GM19328 (cell line): Measurements from ENCODE around the gene SLC2A14.
"Not testable (repeated sequence)": the region's sequence is repeated elsewhere in the genome, so short reads cannot be mapped to it uniquely, and the experiment has no call there.

Source experiments
- ATAC-seq: cut with Tn5 transposase; IDR thresholded peaks from one replicate; pipeline ENCODE4 v1.9.1; 2021; ENCODE audit warnings: mild to moderate bottlenecking, moderate library complexity; ENCODE audit not compliant: unreplicated experiment

The SLC2A14 gene

DNA sequence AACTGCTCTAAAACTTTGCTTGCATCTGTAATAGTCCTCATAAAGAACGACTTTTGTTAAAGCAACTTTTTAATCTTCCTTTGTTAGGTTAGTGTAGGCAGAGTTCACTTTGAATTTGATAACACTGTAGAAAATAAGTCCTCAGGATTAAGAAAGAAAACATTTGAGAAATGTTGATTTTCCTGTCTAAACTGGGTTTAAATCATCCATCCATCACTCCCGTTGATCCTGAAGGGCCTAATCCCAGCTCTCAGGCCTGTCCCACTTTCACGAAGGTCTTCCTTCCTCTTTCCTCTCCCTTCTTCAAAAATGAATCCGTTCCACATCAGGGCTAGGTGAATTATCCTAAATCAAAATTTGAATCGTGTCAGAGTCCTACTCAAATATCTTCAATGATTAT, 36.9 kb downstream of the SLC2A14 start:
- ATAC-seq, result no peak

DNA sequence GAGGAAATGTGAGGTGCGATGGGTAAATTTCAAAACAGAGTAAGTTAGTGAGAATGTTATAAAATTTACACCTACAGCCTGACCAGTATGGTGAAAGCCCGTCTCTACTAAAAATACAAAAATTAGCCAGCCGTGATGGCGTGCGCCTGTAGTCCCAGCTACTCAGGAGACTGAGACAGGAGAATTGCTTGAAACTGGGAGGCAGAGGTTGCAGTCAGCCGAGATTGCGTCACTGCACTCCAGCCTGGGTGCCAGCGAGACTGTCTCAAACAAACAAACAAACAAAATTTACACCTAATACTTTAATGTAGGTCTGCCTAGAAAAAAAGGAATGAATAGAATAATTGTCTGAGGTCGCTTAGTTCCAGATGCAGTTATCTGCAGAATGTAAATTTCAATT, 37.6 kb downstream of the SLC2A14 start:
- no peak for ATAC-seq

DNA sequence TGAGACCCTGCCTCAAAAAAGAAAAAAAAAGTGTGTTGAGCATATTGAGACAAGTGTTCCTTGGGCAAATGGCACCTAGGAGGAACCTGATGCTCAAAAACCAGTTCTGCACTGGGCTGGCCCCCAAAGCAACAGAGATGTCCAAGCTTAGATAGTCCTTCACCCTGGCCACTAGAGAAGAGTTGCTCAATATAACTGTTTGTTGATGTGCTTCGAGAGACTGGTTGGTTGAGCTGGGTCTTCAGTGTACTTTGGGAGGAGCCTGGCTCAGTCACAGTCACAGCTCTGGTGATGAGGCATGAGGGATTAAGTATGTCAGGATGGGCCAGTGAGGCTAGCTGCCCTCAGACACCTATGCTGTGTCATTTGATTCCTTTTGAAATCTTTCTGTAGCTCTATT, 38.0 kb downstream of the SLC2A14 start:
- ATAC-seq, result no peak

DNA sequence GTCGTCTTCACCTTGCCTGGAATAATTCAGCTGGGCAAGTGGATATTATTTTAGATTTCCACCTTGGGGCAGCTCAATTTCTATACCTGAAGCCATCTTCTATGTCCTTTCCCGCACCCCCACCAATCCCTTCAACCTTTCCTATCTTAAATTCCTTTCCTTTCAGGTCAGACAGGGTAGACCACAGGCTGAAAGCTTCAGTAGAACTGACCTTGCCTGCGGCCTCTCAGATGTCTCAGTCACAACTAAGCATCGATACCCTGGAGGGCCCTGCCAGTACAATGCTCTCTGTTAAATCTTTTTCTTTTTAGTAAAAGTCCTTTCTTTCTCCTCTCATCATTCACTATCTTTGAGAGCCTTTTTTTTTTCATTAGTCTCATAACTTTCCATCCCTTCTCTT, 38.9 kb downstream of the SLC2A14 start:
- no peak for ATAC-seq

DNA sequence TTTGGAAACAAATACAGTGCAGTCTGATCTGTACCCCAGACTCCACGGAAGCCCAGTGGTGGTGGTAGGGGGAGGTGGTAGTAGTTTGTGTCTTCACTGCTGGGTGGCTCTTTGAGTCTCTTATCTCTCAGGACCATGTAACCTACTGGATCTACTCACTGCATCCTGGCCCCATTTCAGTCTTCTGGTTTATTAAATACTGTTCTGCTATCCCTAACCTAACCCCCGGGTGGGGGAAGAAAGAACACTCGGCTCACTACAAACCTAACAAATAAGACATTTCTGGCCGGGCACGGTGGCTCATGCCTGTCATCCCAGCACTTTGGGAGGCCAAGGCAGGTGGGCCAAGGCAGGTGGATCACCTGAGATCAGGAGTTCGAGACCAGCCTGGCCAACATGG, 39.5 kb downstream of the SLC2A14 start:
- ATAC-seq, result not testable (repeated sequence)

DNA sequence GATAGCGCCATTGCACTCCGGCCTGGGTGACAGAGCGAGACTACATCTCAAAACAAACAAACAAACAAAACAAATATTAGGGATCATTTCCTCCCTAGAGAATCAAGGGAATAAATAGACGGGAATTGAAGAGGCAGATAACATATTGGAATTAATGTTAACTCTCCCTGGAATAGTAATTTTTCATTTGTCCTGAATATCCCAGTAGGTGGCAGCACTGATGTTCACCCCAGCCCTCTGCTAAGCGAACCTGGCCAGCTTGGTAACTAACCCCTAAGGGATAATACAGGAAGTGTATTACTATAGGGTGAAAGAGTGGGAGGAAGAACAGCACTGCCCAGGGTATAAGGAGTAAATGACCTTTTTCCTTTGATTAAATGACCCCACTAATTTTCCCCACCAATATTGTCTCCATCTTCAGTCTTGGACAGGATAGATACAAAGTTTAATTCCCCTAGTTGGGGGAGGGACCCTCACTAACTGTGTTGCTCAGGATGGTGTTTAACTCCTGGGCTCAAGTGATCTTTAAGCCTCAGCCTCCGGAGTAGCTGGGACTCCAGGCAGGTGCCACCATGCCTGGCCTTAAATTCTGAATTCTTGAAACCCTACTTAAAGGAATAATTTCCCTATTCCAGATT, 40.5 kb downstream of the SLC2A14 start:
- ATAC-seq, result no peak

DNA sequence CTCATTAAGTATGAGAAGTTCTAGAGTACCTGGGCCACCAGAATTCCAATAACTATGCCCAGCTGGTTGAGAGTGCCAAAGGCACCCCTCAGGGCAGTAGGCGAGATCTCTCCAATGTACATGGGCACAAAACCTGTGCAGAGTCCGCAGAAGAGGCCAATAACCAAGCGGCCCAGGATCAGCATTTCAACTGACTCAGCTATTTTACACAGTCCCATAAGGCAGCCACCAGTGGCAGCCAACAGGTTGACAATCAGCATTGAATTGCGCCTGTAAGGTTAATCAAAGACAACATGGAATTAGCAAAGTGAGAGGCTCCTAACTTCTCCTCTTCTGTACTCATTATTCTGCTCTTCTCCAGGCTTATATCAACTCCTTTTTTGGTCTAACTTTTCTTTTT, 43.0 kb downstream of the SLC2A14 start:
- ATAC-seq, result not testable (repeated sequence)

DNA sequence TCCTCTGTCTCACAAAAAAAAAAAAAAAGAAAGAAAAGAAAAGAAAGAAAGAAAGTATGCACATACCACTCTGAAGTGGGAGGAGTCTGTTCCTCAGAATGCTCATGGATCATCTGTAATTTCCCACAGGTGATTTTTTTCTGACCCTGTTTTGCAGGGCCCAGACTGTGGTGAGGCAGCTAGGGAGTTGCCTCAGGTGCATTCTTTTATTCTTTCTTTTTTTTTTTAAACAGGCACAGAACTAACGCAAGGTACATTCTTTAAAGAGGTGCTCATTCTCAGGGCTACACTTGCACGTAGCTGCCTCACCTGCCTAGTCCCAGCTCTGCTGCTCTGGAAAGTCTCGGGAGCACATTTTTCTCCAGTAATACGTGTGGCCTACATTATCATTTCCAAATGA, 47.0 kb downstream of the SLC2A14 start:
- ATAC-seq, result not testable (repeated sequence)

DNA sequence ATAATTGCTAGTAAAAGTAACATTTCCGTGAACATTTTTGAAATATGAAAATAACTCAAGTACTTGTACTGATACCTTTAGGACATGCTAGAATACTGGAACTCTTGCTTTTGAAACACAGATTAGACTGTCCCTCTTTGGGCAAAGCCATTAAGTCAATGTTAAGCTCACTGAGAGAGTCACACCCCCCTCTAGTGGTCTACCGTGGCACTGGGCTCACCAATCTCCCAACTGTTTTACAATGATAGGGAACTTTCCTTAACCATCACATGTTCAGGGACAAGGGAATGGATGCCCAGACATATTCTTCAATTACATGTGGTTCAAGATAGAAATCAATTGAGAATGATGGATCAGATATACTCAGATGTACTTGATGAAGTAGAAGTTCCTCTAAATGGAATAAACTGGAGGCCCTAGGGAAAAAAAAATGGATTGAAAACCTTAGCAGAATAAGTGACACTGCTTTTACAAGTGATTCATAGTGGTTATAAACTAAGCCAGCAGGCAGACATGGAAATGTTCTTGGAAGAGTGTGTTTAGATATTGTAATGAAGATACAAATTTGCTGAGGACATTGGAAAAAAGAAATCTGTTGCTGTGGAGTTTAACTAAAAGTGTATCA, 65.7 kb downstream of the SLC2A14 start:
- no peak for ATAC-seq

DNA sequence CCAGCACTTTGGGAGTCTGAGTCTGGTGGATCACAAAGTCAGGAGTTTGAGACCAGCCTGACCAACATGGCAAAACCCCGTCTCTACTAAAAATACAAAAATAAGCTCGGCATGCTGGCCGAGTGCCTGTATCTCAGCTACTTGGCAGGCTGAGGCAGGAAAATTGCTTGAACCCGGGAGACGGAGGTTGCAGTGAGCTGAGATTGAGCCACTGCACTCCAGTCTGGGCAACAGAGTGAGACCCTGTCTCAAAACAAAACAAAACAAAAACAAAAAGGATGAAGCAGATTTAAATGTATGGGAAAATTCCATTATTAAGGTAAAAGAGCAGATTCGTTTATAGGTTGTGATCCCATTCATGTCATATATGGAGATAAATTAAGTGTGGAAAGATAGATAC, 66.4 kb downstream of the SLC2A14 start:
- not testable (repeated sequence) for ATAC-seq

DNA sequence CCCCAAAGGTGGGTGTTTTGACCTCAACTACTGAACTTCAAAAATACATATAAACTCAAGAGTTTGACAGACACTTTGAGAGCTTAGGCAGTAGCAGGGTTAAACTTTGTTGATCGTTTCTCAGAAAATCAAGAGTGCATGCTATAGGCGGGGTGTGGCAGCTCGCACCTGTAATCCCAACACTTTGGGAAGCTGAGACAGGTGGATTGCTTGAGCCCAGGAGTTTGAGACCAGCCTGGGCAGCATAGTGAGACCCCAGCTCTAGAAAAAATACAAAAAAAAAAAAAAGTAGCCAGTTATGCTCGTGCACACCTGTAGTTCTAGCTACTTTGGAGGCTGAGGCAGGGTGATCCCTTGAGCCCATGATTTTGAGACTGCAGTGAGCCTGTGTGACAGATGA, 71.3 kb downstream of the SLC2A14 start:
- ATAC-seq, result no peak

DNA sequence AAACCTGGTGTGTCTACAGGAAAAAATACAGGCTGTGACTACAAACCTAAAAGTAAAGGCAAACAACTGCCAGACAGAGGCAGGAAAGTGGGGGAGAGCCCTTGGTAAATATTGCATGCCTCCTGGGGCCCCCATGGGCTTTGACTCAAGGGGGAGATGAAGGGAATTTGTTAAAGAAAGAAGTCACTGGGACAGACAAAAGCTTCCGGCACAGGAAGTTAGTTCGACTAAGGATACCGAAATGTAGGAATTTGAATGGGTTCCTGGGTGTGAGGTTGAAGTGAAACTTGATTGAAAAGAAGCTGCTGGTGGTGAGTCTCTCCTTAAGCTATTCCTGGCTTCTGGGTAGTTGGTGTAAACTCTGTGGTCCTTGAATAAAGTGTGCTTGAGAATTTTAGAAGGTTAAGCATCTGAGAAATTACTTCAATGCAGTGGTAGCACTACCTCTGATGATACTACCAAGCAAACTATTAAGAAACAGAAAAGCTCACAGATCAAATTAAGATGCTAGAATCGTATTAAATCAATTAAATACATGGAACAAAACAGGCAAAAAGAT, 73.9 kb downstream of the SLC2A14 start:
- not testable (repeated sequence) for ATAC-seq

DNA sequence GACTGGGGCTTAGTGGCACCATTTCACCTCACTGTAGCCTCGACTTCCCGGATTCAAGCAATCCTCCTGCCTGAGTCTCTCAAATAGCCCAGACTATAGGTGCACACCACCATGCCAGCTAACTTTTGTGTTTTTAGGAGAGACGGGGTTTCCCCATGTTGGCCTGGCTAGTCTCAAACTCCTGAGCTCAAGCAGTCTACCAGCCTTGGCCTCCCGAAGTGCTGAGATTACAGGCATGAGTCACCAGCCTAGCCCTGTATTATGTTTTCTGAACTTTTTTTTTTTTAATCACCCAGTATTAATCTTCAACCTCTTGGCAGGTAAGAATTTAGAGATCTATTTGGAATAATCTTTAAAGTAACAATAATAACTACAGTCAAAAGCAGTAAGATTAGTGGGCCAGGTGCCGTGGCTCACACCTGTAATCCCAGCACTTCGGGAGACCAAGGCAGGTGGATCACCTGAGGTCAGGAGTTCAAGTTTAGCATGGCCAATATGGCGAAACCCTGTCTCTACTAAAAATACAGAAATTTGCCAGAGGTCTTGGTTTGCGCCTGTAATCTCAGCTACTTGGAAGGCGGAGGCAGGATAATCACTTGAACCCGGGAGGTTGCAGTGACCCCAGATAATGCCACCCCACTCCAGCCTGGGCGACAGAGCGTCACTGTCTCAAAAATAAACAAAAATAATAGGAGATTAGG, 74.9 kb downstream of the SLC2A14 start:
- no peak for ATAC-seq

DNA sequence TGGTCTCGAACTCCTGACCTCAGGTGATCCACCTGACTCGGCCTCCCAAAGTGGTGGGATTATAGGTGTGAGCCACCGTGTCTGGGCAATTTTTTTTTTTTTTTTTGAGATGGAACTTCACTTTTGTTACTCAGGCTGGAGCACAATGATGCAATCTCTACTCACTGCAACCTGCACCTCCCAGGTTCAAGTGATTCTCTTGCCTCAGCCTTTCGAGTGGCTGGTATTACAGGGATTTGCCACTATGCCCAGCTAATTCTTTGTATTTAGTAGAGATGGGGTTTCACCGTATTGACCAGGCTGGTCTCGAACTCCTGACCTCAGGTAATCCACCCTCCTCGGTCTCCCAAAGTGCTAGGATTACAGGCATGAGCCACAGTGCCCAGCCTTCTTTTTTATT, 75.4 kb downstream of the SLC2A14 start:
- ATAC-seq, result not testable (repeated sequence)

DNA sequence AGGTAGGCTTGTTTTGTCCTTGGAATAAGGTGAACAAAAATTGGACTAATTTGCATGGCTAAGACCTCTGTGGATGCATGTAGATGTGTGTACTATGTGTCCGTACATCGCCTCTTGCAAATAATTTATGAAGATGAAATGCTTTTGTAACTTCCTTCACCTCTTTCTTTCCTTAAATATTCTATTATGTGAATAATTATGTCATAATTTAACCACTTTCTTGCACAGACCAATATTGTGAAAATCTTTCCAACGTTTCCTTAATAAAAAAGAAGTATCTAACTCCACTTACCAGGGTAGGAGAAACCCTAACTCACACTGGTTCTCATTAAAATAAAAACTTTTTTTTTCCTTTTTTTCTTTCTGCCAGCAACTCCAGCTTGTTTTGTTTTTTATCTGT, 79.5 kb downstream of the SLC2A14 start:
- ATAC-seq, result no peak

DNA sequence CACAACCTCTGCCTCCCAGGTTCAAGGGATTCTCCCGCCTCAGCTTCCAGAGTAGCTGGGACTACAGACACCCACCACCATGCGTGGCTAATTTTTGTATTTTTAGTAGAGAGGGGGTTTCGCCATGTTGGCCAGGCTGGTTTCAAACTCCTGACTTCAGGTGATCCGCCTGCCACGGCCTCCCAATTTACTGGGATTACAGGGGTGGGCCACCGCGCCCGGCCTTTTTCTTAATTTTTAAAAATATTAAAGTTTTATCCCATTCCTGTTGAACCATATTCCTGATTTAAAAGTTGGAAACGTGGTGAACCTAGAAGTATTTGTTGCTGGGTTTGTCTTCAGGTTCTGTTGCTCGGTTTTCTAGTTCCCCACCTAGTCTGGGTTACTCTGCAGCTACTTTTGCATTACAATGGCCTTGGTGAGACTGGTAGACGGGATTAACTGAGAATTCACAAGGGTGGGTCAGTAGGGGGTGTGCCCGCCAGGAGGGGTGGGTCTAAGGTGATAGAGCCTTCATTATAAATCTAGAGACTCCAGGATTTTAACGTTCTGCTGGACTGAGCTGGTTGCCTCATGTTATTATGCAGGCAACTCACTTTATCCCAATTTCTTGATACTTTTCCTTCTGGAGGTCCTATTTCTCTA, 83.7 kb downstream of the SLC2A14 start, which contains the start of gene NANOG:
TSS of gene NANOG (plus strand) at position 519 of the 645 bp plus-strand sequence. CDS start 213 bp downstream, outside the sequence.
- ATAC-seq, result not testable (repeated sequence)

DNA sequence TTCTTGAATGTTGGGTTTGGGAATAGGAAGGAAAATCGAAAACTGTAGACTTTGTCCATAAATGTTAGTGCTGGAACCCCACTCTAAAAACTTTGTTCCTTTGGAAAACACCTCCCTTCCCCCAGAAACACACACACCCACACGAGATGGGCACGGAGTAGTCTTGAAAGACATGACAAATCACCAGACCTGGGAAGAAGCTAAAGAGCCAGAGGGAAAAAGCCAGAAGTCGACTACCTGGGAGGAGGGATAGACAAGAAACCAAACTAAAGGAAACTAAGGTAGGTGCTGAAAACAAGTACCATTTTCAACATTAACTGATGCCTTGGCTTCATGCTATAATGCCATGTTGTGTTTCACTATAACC, 84.4 kb downstream of the SLC2A14 start:
- no peak for ATAC-seq

DNA sequence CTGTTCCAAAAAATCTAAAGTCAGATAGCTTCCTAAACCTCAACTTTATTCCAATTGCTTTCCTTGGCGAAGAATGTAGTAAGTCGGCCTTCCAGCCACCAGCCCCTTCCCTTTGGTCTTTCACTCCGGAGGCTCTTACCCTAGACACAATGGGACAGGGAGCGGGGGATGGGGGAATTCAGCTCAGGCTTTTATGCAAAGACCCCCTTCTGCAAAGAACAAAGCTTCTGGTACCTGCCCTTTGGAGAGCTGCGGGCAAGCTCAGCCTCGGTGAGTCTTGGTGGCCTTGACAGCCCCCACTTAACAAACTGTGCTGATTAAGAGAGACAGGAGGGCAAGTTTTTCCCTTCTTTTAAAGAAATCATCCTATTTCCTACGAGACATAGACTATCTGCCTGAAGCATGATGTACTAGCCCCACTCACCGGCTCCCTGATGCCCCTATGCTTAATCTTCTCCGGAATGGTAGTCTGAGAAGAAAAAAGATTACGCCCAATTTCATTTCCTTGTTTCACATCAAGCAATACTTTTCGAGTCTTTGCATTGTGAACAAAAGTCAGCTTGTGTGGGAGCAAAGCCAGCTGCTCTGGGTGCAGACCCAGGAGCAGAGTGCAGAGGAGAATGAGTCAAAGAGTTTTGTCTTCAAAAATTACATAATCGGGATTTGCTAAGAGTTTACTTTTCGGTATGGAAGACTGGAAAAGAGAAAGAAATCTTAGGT, 85.0 kb downstream of the SLC2A14 start:
- no peak for ATAC-seq

DNA sequence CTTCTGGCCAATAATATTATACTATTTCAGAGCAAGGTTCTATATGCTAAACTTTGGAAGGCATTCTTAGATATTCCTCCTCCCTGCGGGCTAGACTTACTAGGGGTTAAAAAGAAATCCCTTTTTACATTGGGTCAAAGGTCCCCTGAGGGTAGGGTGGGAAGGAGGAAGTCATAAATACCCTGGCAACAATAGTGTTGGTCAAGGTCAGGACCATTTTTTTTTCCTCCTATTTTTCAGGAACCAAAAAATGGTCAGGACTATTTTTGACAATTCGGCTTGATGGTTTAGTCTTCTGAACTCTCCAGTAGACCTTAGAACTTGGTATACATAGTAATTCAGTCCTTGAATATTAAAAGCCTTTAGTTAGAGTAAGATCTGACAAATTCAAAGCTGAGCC, 88.0 kb downstream of the SLC2A14 start:
- ATAC-seq, result no peak

DNA sequence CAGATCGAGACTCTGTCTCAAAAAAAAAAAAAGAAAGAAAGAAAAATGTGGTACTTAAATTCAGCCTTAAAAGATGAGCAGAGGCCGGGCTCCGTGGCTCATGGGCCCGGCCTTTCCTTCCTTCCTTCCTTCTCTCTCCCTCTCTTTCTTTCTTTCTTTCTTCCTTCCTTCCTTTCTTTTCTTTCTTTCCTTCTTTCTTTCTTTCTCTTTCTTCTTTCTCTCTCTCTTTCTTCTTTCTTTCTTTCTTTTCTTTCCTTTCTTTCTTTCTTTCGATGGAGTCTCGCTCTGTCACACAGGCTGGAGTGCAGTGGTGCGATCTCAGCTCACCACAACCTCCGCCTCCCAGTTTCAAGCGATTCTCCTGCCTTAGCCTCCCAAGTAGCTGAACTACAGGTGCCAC, 89.3 kb downstream of the SLC2A14 start:
- ATAC-seq, result not testable (repeated sequence)

DNA sequence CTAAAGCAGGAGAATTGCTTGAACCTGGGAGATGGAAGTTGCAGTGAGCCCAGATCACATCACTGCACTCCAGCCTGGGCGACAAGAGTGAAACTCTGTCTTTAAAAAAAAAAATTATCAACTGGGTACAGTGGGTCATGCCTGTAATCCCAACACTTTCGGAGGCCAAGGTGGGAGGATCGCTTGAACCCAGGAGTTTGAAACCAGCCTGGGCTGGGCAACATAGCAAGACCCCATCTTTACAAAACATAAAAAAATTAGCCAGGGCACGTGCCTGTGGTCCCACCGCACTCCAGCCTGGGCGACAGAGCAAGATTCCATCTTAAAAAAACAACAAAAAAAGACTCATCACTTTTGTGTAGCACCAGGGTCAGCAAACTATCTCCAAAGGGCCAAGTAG, 90.7 kb downstream of the SLC2A14 start:
- no peak for ATAC-seq
